Fibroblast of the conjunctiva (primary cell): ENCODE data around the gene UGT1A1.

Experiments used
- DNase-seq: peaks from one replicate; pipeline ENCODE4 v3.0.0-alpha.2; 2010; ENCODE audit warnings: low read depth

The UGT1A1 gene

GRCh38 chr2:233817361-233817911 is 57.4 kb downstream of the UGT1A1 start:
- DNase-seq, result no peak

GRCh38 chr2:233817995-233818638 is 58.0 kb downstream of the UGT1A1 start:
- DNase-seq, result no peak

- no peak for DNase-seq
These were observed 58.9 kb downstream of the UGT1A1 start for GRCh38 chr2:233818639-233819621.

- no peak for DNase-seq
These were observed 60.1 kb downstream of the UGT1A1 start for GRCh38 chr2:233819884-233820773.

- no peak for DNase-seq
These were observed 60.7 kb downstream of the UGT1A1 start for GRCh38 chr2:233820774-233821105.

- no peak for DNase-seq
These were observed 61.1 kb downstream of the UGT1A1 start for GRCh38 chr2:233821196-233821595.

- no peak for DNase-seq
These were observed 61.6 kb downstream of the UGT1A1 start for GRCh38 chr2:233821709-233822100.

GRCh38 chr2:233822101-233822771 is 62.2 kb downstream of the UGT1A1 start:
- DNase-seq, result no peak
